Thoracic aorta endothelial cell (primary cell): Measurements from ENCODE around the gene IFIT5. TPM values are rescaled to one million over a fixed set of nuclear protein-coding genes. Genes with fewer than 3 reads are reported as not detected.

Experiments
- total RNA-seq: library from RNA; depleted of rRNA; stranded (reverse); fragments of >200 nt; gene quantifications from 2 replicates; pipeline ENCODE4 v1.2.3, GENCODE V29; 2012

Gene IFIT5, protein sequence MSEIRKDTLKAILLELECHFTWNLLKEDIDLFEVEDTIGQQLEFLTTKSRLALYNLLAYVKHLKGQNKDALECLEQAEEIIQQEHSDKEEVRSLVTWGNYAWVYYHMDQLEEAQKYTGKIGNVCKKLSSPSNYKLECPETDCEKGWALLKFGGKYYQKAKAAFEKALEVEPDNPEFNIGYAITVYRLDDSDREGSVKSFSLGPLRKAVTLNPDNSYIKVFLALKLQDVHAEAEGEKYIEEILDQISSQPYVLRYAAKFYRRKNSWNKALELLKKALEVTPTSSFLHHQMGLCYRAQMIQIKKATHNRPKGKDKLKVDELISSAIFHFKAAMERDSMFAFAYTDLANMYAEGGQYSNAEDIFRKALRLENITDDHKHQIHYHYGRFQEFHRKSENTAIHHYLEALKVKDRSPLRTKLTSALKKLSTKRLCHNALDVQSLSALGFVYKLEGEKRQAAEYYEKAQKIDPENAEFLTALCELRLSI
- 4.1 and 17.0 TPM in 2 replicates for total RNA-seq

DNA sequence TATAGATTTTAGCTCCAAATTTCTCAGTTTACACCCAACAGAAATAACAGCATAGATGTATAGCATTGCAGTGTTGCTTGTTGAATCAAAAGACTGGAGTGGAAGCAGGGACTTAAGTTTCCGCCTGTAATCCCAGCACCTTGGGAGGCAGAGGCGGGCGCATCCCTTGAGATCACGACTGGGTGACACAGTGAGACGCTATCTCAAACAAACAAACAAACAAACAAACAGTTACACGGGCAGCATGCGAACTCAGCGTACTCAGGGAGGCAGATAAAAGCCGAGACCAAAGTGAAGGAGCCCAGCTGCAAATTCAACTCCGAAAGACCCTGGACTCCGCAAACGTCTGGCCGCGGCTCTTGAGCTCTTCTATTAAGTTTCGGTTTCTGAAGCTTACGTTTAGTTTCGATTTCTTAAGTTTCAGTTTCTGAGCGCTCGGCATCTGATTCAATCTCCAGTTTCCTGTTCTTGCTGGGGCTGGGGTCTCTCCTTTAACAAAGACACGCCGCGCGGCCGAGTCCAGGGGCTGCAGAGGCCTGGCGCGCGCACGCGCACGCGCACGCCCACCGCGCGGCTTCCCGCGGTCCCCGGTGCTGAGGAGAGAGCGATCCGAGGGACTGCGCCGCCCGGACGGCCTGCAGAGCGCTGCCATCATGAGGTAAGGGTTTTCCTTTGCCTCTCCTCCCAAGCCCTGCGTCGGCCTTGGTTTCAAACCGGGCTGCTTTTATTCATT, at the start of gene IFIT5:
IFIT5 (plus strand) TSS at position 423 of the 733 bp plus-strand sequence; CDS start at position 654, 231 bp downstream.

DNA sequence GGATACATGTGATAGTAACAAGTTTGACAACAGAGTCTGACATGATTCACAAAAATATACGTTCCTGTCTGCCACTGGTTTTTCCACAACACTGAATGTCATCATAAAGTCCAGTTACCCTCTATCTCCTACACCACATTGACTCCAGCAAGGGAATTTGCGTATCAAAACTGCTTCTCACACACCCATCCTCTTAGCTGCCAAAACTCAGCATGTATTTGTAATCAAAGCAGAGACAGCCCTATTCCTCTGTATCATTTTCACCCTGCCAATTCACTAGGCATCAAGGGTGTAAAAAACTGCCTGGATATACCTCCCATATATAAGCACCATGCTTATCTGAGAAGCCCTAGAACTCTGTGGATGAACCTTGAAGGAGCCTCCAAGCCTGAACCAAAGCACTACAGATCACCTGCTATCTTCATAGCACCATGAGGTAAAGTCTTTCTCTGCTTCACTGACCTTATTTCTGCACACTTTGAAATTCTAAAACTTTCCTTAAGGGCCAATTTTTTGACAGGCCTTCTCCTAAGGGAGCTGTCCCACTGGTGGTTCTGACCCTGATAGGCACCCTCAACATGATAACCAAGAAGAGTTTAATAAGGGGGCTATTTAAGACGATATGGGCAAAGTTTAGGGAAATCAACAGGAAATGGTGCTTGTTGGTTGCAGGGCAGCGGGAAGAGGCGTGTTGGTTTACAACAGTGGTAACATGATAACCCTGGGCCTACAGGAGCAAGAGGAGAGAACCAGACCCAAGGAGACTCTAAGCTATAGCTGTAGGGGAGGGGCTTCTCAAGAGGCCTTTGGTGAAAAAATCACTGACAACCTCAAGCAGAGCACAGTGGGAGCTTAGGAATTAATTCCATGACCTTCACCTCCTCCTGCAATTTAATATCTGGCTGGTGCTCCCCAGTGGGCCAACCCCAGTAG, 36.4 kb upstream of the IFIT5 start, which contains the start of gene IFIT1B:
IFIT1B (plus strand) TSS at position 352 of the 933 bp plus-strand sequence; CDS start at position 432, 80 bp downstream.

DNA sequence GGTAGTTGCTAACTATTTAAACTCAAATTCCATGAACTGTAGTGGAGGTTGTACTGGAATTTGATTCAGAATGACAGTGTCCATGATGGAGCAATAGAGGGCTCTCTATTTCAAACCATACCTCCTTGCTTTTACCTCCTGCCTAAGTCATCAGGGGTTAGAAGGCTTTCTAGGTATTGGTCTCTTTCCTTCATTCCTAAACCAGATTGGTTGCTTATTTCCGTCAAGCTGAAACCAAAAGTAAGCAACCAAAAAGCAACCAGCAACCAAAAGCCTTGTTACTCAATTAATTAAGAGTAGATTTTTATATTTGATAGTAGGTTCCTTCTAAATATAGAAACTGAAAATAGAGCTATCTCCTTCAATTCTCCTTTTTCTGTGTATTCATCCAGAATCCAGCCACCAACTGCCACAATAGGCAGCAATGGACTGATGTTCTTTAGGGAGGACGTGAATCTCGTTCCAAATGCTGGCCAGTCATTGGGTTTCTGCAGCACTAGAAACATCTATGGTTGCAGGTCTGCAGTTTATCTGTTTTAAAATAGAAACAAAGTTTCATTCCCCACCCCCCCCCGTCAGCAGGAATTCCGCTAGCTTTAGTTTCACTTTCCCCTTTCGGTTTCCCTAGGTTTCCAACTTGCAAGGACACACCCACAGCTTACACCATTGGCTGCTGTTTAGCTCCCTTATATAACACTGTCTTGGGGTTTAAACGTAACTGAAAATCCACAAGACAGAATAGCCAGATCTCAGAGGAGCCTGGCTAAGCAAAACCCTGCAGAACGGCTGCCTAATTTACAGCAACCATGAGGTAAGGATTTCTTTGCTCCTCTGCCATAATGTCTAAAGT, 22.2 kb upstream of the IFIT5 start, which contains the start of gene IFIT1:
IFIT1 (plus strand) TSS at position 717 of the 850 bp plus-strand sequence; CDS start at position 807, 90 bp downstream.

Other genes starting within 250 kb of the IFIT5 start
- 0.57 and 0.80 TPM in 2 replicates for gene CH25H, start 207.3 kb upstream of the IFIT5 start, total RNA-seq
- 51.6 and 63.7 TPM in 2 replicates for gene LIPA, start 162.8 kb upstream of the IFIT5 start, total RNA-seq
- gene IFIT2, start 112.5 kb upstream of the IFIT5 start, total RNA-seq = 1.7 and 2.4 TPM in 2 replicates
- 4.3 and 4.5 TPM in 2 replicates for gene IFIT3, start 86.6 kb upstream of the IFIT5 start, total RNA-seq
- not detected in 2 replicates for gene IFIT1B, start 36.5 kb upstream of the IFIT5 start, total RNA-seq
- gene IFIT1, start 21.9 kb upstream of the IFIT5 start, total RNA-seq = 1.5 and 1.6 TPM in 2 replicates
- gene SLC16A12, start 121.0 kb downstream of the IFIT5 start, total RNA-seq = 0.80 TPM in 1 of 2 replicates, not detected in the other
- 4.4 and 5.6 TPM in 2 replicates for gene PANK1, start 230.7 kb downstream of the IFIT5 start, total RNA-seq